Measurements from ENCODE around the gene HDAC3.

The HDAC3 gene

DNA sequence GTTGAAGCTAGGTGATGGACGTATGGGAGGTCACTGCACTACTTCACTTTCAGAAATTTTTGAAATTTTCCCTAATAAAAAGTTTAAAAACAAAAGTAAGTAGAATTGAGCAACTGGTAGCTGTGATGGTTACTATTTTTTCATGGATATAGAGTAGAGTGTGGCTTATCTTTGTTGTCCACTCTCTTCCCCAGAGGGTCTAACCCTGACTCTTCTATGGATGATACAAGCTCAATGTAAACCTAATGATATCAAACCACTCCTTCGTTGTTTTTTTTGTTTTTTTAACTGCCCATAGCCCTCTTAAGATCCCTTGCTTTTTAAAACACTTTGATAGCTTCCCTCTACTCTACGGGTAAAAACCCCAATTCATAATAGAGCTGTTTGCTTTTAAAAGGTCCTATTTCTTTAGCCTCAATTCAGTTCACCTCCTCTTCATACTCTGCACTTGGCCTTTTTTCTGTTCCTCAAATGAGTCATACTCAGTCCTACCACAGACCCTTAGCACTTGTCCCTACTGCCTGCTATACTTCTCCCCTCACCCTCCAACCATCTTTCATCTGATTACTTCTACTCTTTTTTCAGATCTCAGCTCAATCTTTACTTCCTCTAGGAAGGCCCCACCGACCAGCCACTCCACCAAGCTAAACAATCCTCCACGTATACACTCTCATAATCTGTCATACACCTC is 2.6 kb downstream of the HDAC3 start:
- Histone ChIP-seq H3K9ac (ENCODE audit: low read depth, low read length) (no peak overlapping the region), H3K27ac (ENCODE audit: low read depth, low read length) (no peak overlapping the region), H3K27me3 (ENCODE audit: control insufficient read depth, insufficient read depth, low read length) (no peaks in the 10 kb centered on the region), H3K9me3 (ENCODE audit: control insufficient read depth, insufficient read depth, low read length) (no peaks in the 10 kb centered on the region), H3K4me1 (ENCODE audit: control insufficient read depth, insufficient read depth, low read length) (peaks cover 12% of the 10 kb centered on the region), H3K4me3 (ENCODE audit: low read depth, low read length) (no peak overlapping the region), H3K36me3 (ENCODE audit: control insufficient read depth, insufficient read depth, low read length) (peaks cover 45% of the 10 kb centered on the region)

GRCh38 chr5:141632650-141633049 is 4.0 kb downstream of the HDAC3 start:
- Histone ChIP-seq H3K9me3 (ENCODE audit: control insufficient read depth, insufficient read depth, low read length) (no peaks in the 10 kb centered on the region), H3K27me3 (ENCODE audit: control insufficient read depth, insufficient read depth, low read length) (no peaks in the 10 kb centered on the region), H3K9ac (ENCODE audit: low read depth, low read length) (no peak overlapping the region), H3K4me3 (ENCODE audit: low read depth, low read length) (no peak overlapping the region), H3K27ac (ENCODE audit: low read depth, low read length) (no peak overlapping the region), H3K36me3 (ENCODE audit: control insufficient read depth, insufficient read depth, low read length) (peaks cover 55% of the 10 kb centered on the region), H3K4me1 (ENCODE audit: control insufficient read depth, insufficient read depth, low read length) (0 out of 2 replicates have a peak, but pooled peaks cover 5% of the 10 kb centered on the region)

DNA sequence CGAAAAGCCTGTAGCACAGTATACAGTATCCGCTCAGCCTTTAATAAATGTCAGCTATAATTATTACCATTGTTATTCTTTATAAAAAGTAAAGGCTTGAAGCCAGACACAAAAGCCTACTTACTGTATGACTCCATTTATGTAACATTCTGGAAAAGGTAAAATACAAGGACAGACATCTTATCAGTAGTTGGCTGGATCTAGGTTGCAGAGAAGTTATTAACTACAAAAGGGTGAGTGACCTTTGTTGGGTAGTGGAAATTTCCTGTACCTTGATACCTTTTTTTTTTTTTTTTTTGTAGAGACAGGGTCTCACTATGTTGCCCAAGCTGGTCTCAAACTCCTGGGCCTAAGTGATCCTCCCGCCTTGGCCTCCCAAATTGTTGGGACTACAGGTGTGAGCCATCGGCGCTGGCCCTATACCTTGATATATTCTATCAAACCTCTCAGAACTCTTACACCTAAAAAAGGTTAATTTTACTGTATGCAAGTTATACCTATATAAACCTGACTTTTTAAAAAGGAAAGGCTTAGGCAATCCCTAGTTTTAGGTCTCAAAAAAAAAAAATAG is 6.0 kb downstream of the HDAC3 start:
- Histone ChIP-seq H3K27me3 (ENCODE audit: control insufficient read depth, insufficient read depth, low read length) (no peaks in the 10 kb centered on the region), H3K27ac (ENCODE audit: low read depth, low read length) (no peak overlapping the region), H3K4me3 (ENCODE audit: low read depth, low read length) (no peak overlapping the region), H3K9ac (ENCODE audit: low read depth, low read length) (no peak overlapping the region), H3K36me3 (ENCODE audit: control insufficient read depth, insufficient read depth, low read length) (peaks cover 74% of the 10 kb centered on the region), H3K9me3 (ENCODE audit: control insufficient read depth, insufficient read depth, low read length) (no peaks in the 10 kb centered on the region), H3K4me1 (ENCODE audit: control insufficient read depth, insufficient read depth, low read length) (0 out of 2 replicates have a peak, but pooled peaks cover under 1% of the 10 kb centered on the region)

DNA sequence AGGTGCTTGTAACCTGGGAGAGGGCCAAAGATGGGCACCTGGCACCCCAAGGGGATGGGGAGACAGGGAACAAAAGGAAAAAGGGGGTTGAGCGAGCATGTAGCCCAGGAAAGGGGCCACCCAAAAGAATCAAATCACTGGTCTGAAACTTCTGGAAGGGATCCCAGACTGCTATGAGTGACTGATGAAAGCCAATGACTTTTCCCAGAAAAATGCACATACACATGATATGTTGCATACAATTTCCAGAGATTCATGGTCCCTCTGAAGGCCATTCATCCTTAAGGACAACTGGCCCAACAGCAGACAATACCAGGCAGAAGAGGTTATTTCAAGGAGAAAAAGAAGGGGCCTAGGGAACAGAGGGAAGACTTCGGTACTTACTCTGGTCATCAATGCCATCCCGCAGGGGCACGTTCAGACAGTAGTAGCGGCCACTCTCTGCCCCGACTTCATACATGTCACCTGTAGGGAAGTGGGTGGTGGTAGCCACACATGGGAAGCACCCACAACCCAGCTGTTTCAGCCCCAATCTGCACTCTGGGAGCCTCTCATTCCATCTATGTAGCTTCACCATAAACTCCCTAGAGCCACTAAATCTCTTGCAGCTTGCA is 8.4 kb downstream of the HDAC3 start:
- H3K36me3 ChIP-seq (ENCODE audit: control insufficient read depth, insufficient read depth, low read length) = peaks cover 86% of the 10 kb centered on the region

GRCh38 chr5:141623611-141624010 is 13.0 kb downstream of the HDAC3 start:
- H3K27me3 ChIP-seq (ENCODE audit: control insufficient read depth, insufficient read depth, low read length) = no peaks in the 10 kb centered on the region
- H3K4me1 ChIP-seq (ENCODE audit: control insufficient read depth, insufficient read depth, low read length) = peaks cover 12% of the 10 kb centered on the region
- H3K27ac ChIP-seq (ENCODE audit: low read depth, low read length) = peak overlapping the region; percentile 66
- no peaks in the 10 kb centered on the region for H3K9me3 ChIP-seq (ENCODE audit: control insufficient read depth, insufficient read depth, low read length)
- no peak overlapping the region for H3K9ac ChIP-seq (ENCODE audit: low read depth, low read length)
- H3K4me3 ChIP-seq (ENCODE audit: low read depth, low read length) = no peak overlapping the region
- H3K36me3 ChIP-seq (ENCODE audit: control insufficient read depth, insufficient read depth, low read length) = peaks cover 84% of the 10 kb centered on the region

More for the DNA sequence above, 8.4 kb downstream of the HDAC3 start:
- H3K4me3 ChIP-seq (ENCODE audit: low read depth, low read length) = no peak overlapping the region
- peaks cover 8% of the 10 kb centered on the region for H3K4me1 ChIP-seq (ENCODE audit: control insufficient read depth, insufficient read depth, low read length)
- no peaks in the 10 kb centered on the region for H3K9me3 ChIP-seq (ENCODE audit: control insufficient read depth, insufficient read depth, low read length)
- H3K27ac ChIP-seq (ENCODE audit: low read depth, low read length) = no peak overlapping the region
- H3K27me3 ChIP-seq (ENCODE audit: control insufficient read depth, insufficient read depth, low read length) = no peaks in the 10 kb centered on the region
- H3K9ac ChIP-seq (ENCODE audit: low read depth, low read length) = no peak overlapping the region

DNA sequence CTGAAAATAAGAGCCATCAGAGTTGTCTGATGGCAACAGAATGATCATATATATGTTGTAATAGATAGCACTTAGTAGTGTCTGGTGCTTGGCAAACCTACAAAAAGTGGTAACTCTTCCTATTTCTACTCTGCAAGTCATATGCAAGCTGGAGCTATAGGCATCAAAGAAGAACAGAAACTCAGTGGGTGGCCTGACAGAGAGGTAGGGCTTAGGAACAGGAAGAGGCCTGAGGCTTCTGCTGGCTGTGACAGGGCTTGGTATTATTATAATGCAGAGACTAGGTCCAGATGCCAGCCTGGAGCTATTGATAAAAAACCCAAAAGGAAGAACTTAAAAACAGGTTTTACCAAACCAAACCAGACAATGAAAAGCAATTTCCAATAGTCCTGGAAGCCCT is 13.5 kb downstream of the HDAC3 start:
- no peak overlapping the region for H3K9ac ChIP-seq (ENCODE audit: low read depth, low read length)
- peak overlapping the region; percentile 66 for H3K27ac ChIP-seq (ENCODE audit: low read depth, low read length)
- H3K4me3 ChIP-seq (ENCODE audit: low read depth, low read length) = no peak overlapping the region
- H3K4me1 ChIP-seq (ENCODE audit: control insufficient read depth, insufficient read depth, low read length) = peaks cover 12% of the 10 kb centered on the region
- peaks cover 80% of the 10 kb centered on the region for H3K36me3 ChIP-seq (ENCODE audit: control insufficient read depth, insufficient read depth, low read length)
- no peaks in the 10 kb centered on the region for H3K27me3 ChIP-seq (ENCODE audit: control insufficient read depth, insufficient read depth, low read length)
- H3K9me3 ChIP-seq (ENCODE audit: control insufficient read depth, insufficient read depth, low read length) = no peaks in the 10 kb centered on the region

DNA sequence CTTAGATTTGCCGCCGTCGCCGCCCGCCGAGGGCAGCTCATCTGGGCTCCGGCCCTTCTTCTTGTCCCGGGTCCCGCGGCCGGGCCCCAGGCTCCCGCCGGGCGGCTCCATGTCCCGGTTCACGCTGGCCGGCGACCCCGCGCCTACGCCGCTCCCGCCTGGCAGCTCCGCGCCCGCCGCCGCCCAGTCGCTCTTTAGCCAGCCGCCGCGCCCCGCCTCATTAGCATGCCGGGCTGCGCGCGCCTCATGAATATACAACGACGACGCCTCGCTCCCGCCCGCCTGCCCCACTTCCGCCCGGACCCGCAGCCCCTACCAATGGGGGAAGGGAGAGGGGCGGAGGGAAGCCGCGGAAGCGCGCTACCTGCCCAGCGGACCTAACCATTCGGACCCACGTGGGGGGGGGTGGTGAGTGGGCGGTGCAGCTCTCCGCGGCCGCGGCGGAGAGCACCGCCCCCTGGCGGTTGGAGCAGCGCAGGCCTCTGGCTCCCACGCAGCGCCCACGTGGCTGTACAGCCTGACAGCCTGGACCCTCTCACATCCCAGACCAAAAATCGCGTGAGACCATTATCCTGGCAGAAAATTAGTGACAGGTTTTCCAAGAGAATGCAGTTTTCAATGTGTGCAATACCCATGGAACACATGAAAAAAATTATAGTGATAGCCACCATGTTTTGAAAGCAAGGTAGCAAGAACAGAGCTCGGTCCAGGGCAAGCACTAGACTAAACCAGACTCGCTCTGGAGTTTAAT is 17.7 kb downstream of the HDAC3 start, which contains the start of gene DIAPH1:
TSS of gene DIAPH1 (minus strand) at position 197 of the 751 bp plus-strand sequence. CDS start at position 111, 86 bp downstream.
- no peaks in the 10 kb centered on the region for H3K9me3 ChIP-seq (ENCODE audit: control insufficient read depth, insufficient read depth, low read length)
- H3K36me3 ChIP-seq (ENCODE audit: control insufficient read depth, insufficient read depth, low read length) = peaks cover 46% of the 10 kb centered on the region
- H3K27me3 ChIP-seq (ENCODE audit: control insufficient read depth, insufficient read depth, low read length) = no peaks in the 10 kb centered on the region
- H3K4me3 ChIP-seq (ENCODE audit: low read depth, low read length) = peak within 1 kb of the TSS; percentile 77
- peak within 1 kb of the TSS; percentile 87 for H3K27ac ChIP-seq (ENCODE audit: low read depth, low read length)
- peak within 1 kb of the TSS; percentile 77 for H3K9ac ChIP-seq (ENCODE audit: low read depth, low read length)
- peaks cover 38% of the 10 kb centered on the region for H3K4me1 ChIP-seq (ENCODE audit: control insufficient read depth, insufficient read depth, low read length)

GRCh38 chr5:141618030-141618803 is 18.4 kb downstream of the HDAC3 start:
- Histone ChIP-seq H3K9me3 (ENCODE audit: control insufficient read depth, insufficient read depth, low read length) (no peaks in the 10 kb centered on the region), H3K36me3 (ENCODE audit: control insufficient read depth, insufficient read depth, low read length) (peaks cover 38% of the 10 kb centered on the region), H3K4me1 (ENCODE audit: control insufficient read depth, insufficient read depth, low read length) (peaks cover 38% of the 10 kb centered on the region), H3K9ac (ENCODE audit: low read depth, low read length) (peak overlapping the region; percentile 77), H3K27ac (ENCODE audit: low read depth, low read length) (peak overlapping the region; percentile 87), H3K4me3 (ENCODE audit: low read depth, low read length) (peak overlapping the region; percentile 77), H3K27me3 (ENCODE audit: control insufficient read depth, insufficient read depth, low read length) (no peaks in the 10 kb centered on the region)

DNA sequence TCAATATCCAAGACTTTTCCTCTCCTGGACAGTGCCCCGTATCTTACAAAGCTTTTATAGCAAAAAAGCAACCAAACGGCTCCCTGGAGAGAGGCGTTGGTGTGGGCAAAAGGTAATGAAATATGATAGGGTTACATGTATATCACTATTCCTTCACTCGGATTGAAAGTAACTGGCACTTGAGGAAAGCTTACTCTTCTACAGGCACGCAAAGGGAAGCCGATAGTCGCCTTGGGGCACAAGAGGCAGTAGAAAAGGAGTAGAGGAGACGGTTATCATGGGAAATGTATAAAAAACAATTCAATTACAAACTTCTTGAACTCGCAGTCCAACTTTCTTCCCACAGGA is 19.0 kb downstream of the HDAC3 start:
- Histone ChIP-seq H3K4me1 (ENCODE audit: control insufficient read depth, insufficient read depth, low read length) (peaks cover 40% of the 10 kb centered on the region), H3K4me3 (ENCODE audit: low read depth, low read length) (peak overlapping the region; percentile 77), H3K9ac (ENCODE audit: low read depth, low read length) (peak overlapping the region; percentile 46; the same call in 1 of the 2 replicates), H3K9me3 (ENCODE audit: control insufficient read depth, insufficient read depth, low read length) (no peaks in the 10 kb centered on the region), H3K27ac (ENCODE audit: low read depth, low read length) (peak overlapping the region; percentile 87), H3K27me3 (ENCODE audit: control insufficient read depth, insufficient read depth, low read length) (no peaks in the 10 kb centered on the region), H3K36me3 (ENCODE audit: control insufficient read depth, insufficient read depth, low read length) (peaks cover 34% of the 10 kb centered on the region)

- Histone ChIP-seq H3K9me3 (ENCODE audit: control insufficient read depth, insufficient read depth, low read length) (no peaks in the 10 kb centered on the region), H3K27me3 (ENCODE audit: control insufficient read depth, insufficient read depth, low read length) (no peaks in the 10 kb centered on the region), H3K36me3 (ENCODE audit: control insufficient read depth, insufficient read depth, low read length) (peaks cover 30% of the 10 kb centered on the region), H3K4me3 (ENCODE audit: low read depth, low read length) (peak overlapping the region; percentile 77), H3K9ac (ENCODE audit: low read depth, low read length) (no peak overlapping the region), H3K27ac (ENCODE audit: low read depth, low read length) (peak overlapping the region; percentile 87), H3K4me1 (ENCODE audit: control insufficient read depth, insufficient read depth, low read length) (peaks cover 40% of the 10 kb centered on the region)
Measured at GRCh38 chr5:141617128-141617527, 19.5 kb downstream of the HDAC3 start.

Data from HUES48 (cell line).